Neutrophil (primary cell): ENCODE measurements around the gene FAM107A.
"Not testable (repeated sequence)": the region's sequence is repeated elsewhere in the genome, so short reads cannot be mapped to it uniquely, and the experiment has no call there.

Experiments
- H3K27ac ChIP-seq: fragments of 200-600 bp; sonication (generic); 2 replicates; pipeline ENCODE4 v1.5.1; 2016; ENCODE audit warnings: mild to moderate bottlenecking, moderate library complexity
- H3K27me3 ChIP-seq: fragments of 200-600 bp; sonication (generic); 2 replicates; pipeline ENCODE4 v1.6.0; 2016; ENCODE audit warnings: mild to moderate bottlenecking
- H3K36me3 ChIP-seq: fragments of 200-600 bp; sonication (generic); 2 replicates; pipeline ENCODE4 v1.5.1; 2017
- H3K4me1 ChIP-seq, 2 experiments: fragments of 200-600 bp in 1 of 2; sonication (generic) in 1 of 2; 1 replicate in 1 of 2; 2 replicates in 1 of 2; pipeline versions ENCODE4 v1.5.1 to v1.6.1; 2013 to 2016; ENCODE audit warnings: low read depth in 1 of 2, low read length in 1 of 2, mild to moderate bottlenecking in 1 of 2, moderate library complexity in 1 of 2; ENCODE audit not compliant: control insufficient read depth in 1 of 2, insufficient read depth in 1 of 2
- H3K4me3 ChIP-seq, 2 experiments: fragments of 200-600 bp in 1 of 2; sonication (generic) in 1 of 2; 1 replicate in 1 of 2; 2 replicates in 1 of 2; pipeline ENCODE4 v1.5.1; 2013 to 2016; ENCODE audit warnings: low read depth in 1 of 2, low read length in 1 of 2, mild to moderate bottlenecking in 1 of 2, moderate library complexity in 1 of 2
- H3K9me3 ChIP-seq: fragments of 200-600 bp; sonication (generic); 2 replicates; pipeline ENCODE4 v1.5.1; 2016
- TF ChIP-seq, protein P1 (sequence below): fragments of 200-600 bp; sonication (generic); IDR thresholded peaks from 2 replicates; pipeline ENCODE4 v1.5.1; 2016; ENCODE audit warnings: antibody characterized with exemption

FAM107A gene

DNA sequence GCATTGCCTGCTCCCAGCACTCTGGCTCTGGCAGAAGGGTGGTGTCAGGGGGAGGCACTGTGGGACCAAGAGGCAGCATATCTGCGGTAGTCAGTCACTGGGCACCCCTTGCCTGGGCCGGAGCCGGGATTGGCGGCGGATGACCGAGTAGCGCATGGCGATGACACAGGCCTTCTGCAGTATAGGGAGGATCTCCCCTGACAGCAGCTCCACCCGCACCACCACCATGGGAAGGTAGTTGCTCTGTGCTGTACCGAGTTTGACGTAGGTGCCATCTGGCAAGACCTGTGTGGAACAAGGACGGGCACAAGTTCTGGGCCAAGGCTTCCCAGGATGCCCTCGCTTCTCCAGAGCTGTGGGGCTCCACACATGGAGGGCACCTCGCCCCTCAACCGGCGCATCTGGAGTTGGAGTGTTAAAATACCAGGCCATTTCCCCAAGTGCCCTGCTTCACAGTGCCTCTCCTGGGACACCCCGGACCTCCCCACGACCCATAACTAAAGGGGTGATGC is 46.8 kb downstream of the FAM107A start:
- H3K4me3 ChIP-seq = no peak overlapping the region
- H3K9me3 ChIP-seq = no peaks in the 10 kb centered on the region
- H3K36me3 ChIP-seq = no peaks in the 10 kb centered on the region
- H3K27me3 ChIP-seq = no peaks in the 10 kb centered on the region
- no peak overlapping the region for H3K27ac ChIP-seq
- no peaks in the 10 kb centered on the region for H3K4me1 ChIP-seq
- TF ChIP-seq, protein P1, sequence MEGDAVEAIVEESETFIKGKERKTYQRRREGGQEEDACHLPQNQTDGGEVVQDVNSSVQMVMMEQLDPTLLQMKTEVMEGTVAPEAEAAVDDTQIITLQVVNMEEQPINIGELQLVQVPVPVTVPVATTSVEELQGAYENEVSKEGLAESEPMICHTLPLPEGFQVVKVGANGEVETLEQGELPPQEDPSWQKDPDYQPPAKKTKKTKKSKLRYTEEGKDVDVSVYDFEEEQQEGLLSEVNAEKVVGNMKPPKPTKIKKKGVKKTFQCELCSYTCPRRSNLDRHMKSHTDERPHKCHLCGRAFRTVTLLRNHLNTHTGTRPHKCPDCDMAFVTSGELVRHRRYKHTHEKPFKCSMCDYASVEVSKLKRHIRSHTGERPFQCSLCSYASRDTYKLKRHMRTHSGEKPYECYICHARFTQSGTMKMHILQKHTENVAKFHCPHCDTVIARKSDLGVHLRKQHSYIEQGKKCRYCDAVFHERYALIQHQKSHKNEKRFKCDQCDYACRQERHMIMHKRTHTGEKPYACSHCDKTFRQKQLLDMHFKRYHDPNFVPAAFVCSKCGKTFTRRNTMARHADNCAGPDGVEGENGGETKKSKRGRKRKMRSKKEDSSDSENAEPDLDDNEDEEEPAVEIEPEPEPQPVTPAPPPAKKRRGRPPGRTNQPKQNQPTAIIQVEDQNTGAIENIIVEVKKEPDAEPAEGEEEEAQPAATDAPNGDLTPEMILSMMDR = no peak

GRCh38 chr3:58529516-58530353 is 47.5 kb downstream of the FAM107A start:
- no peaks in the 10 kb centered on the region for H3K9me3 ChIP-seq
- no peak overlapping the region for H3K4me3 ChIP-seq
- no peaks in the 10 kb centered on the region for H3K36me3 ChIP-seq
- no peak overlapping the region for H3K27ac ChIP-seq
- H3K27me3 ChIP-seq = no peaks in the 10 kb centered on the region
- no peaks in the 10 kb centered on the region for H3K4me1 ChIP-seq
- TF ChIP-seq, protein P1 = no peak

- no peaks in the 10 kb centered on the region for H3K27me3 ChIP-seq
- H3K27ac ChIP-seq = no peak overlapping the region
- no peaks in the 10 kb centered on the region for H3K4me1 ChIP-seq
- no peaks in the 10 kb centered on the region for H3K36me3 ChIP-seq
- no peaks in the 10 kb centered on the region for H3K9me3 ChIP-seq
- TF ChIP-seq, protein P1 = no peak
- no peak overlapping the region for H3K4me3 ChIP-seq
Measured at GRCh38 chr3:58528629-58529028, 48.6 kb downstream of the FAM107A start.

- not testable (repeated sequence) for H3K4me3 ChIP-seq, H3K4me1 ChIP-seq, H3K27ac ChIP-seq, H3K36me3 ChIP-seq, H3K9me3 ChIP-seq, H3K27me3 ChIP-seq
Measured at GRCh38 chr3:58527440-58527839, 49.8 kb downstream of the FAM107A start.

GRCh38 chr3:58526515-58526957 is 50.7 kb downstream of the FAM107A start:
- Histone ChIP-seq H3K27me3 (no peaks in the 10 kb centered on the region), H3K4me1 (no peaks in the 10 kb centered on the region), H3K27ac (no peak overlapping the region), H3K9me3 (no peaks in the 10 kb centered on the region), H3K4me3 (no peak overlapping the region), H3K36me3 (no peaks in the 10 kb centered on the region)
- TF ChIP-seq, protein P1 = no peak

GRCh38 chr3:58524326-58524888 is 52.8 kb downstream of the FAM107A start:
- Histone ChIP-seq H3K4me3 (no peak overlapping the region), H3K27me3 (no peaks in the 10 kb centered on the region), H3K9me3 (no peaks in the 10 kb centered on the region), H3K27ac (no peak overlapping the region), H3K36me3 (no peaks in the 10 kb centered on the region), H3K4me1 (no peaks in the 10 kb centered on the region)
- TF ChIP-seq, protein P1 = no peak
